GM23338 (cell line): ENCODE measurements around the gene TMEM63B. TPM values are rescaled to one million over a fixed set of nuclear protein-coding genes. Genes with fewer than 3 reads are reported as not detected.

ENCODE experiments used
- ATAC-seq: fragments of 200-7000 bp; cut with Tn5 transposase; 3 replicates; pipeline ENCODE4 v1.9.1; 2020
- DNase-seq: peaks from one replicate; pipeline ENCODE4 v3.0.0-alpha.2; 2015; ENCODE audit warnings: low spot score
- H2AFZ ChIP-seq: fragments of 200-600 bp; sonication (generic); 2 replicates; pipeline ENCODE4 v1.8.0; 2016; ENCODE audit warnings: antibody characterized with exemption, mild to moderate bottlenecking, moderate library complexity
- H3F3A ChIP-seq: fragments of 200-600 bp; sonication (generic); replicated peaks from 2 replicates; pipeline ENCODE4 v1.8.0; 2017; ENCODE audit warnings: antibody characterized with exemption, mixed run types, low read depth
- H3K27ac ChIP-seq: fragments of 200-600 bp; sonication (generic); 2 replicates; pipeline ENCODE4 v1.6.1; 2016; ENCODE audit warnings: low read depth
- H3K27me3 ChIP-seq: fragments of 200-600 bp; sonication (generic); 2 replicates; pipeline ENCODE4 v1.8.0; 2016; ENCODE audit warnings: mild to moderate bottlenecking, mixed run types, moderate library complexity; ENCODE audit not compliant: insufficient read depth
- H3K36me3 ChIP-seq: fragments of 200-600 bp; sonication (generic); 2 replicates; pipeline ENCODE4 v1.8.0; 2016; ENCODE audit warnings: mild to moderate bottlenecking; ENCODE audit not compliant: insufficient read depth
- H3K4me1 ChIP-seq: fragments of 200-600 bp; sonication (generic); 2 replicates; pipeline ENCODE4 v1.8.0; 2016; ENCODE audit warnings: mild to moderate bottlenecking, moderate library complexity; ENCODE audit not compliant: insufficient read depth
- H3K4me2 ChIP-seq: fragments of 200-600 bp; sonication (generic); 2 replicates; pipeline ENCODE4 v1.7.1; 2017; ENCODE audit warnings: mixed run types
- H3K4me3 ChIP-seq: fragments of 200-600 bp; sonication (generic); 2 replicates; pipeline ENCODE4 v1.6.1; 2016; ENCODE audit warnings: mixed run types
- H3K79me2 ChIP-seq: fragments of 200-600 bp; sonication (generic); replicated peaks from 2 replicates; pipeline ENCODE4 v1.8.0; 2017; ENCODE audit warnings: mild to moderate bottlenecking; ENCODE audit not compliant: insufficient read depth
- H3K9me2 ChIP-seq: fragments of 200-600 bp; sonication (generic); 2 replicates; pipeline ENCODE4 v1.8.0; 2017; ENCODE audit not compliant: insufficient read depth
- H4K20me1 ChIP-seq: fragments of 200-600 bp; sonication (generic); replicated peaks from 2 replicates; pipeline ENCODE4 v1.8.0; 2017; ENCODE audit warnings: mild to moderate bottlenecking; ENCODE audit not compliant: insufficient read depth
- H3K27ac Mint-ChIP-seq: 2 replicates; pipeline ENCODE4 v1.8.0; 2020; ENCODE audit warnings: inconsistent platforms, mild to moderate bottlenecking, moderate library complexity, mixed read lengths
- H3K27me3 Mint-ChIP-seq: 3 replicates; pipeline ENCODE4 v1.8.0; 2022; ENCODE audit warnings: low read depth, mild to moderate bottlenecking, moderate library complexity, mixed read lengths, inconsistent platforms; ENCODE audit not compliant: insufficient read depth, poor library complexity
- H3K36me3 Mint-ChIP-seq: 3 replicates; pipeline ENCODE4 v1.8.0; 2021; ENCODE audit warnings: low read depth, mild to moderate bottlenecking, inconsistent platforms, moderate library complexity, mixed read lengths
- H3K4me1 Mint-ChIP-seq: 3 replicates; pipeline ENCODE4 v1.8.0; 2020; ENCODE audit warnings: mild to moderate bottlenecking, inconsistent platforms, mixed read lengths
- H3K4me3 Mint-ChIP-seq: 3 replicates; pipeline ENCODE4 v1.8.0; 2021; ENCODE audit warnings: moderate library complexity, mild to moderate bottlenecking, inconsistent platforms, mixed read lengths
- H3K9me3 Mint-ChIP-seq: 3 replicates; pipeline ENCODE4 v1.8.0; 2020; ENCODE audit warnings: moderate library complexity, mild to moderate bottlenecking, inconsistent platforms, mixed read lengths
- CREB1 ChIP-seq: fragments of 250-450 bp; sonication (Bioruptor Pico); IDR thresholded peaks from 2 replicates; pipeline ENCODE4 v1.5.0; 2020; ENCODE audit warnings: low read depth, mild to moderate bottlenecking, moderate library complexity
- CTCF ChIP-seq, 2 experiments: fragments of 200-600 bp in 1 of 2; sonication (generic) in 1 of 2; conservative IDR thresholded peaks; 2 replicates each; pipeline versions ENCODE4 v1.5.1 to v1.6.1; 2016 to 2017; ENCODE audit warnings: antibody characterized with exemption in 2 of 2, low read depth in 2 of 2, mild to moderate bottlenecking in 2 of 2, moderate library complexity in 1 of 2
- ETS1 ChIP-seq: IDR thresholded peaks from 2 replicates; pipeline ENCODE4 v1.6.1; 2016; ENCODE audit warnings: antibody characterized with exemption
- EZH2 ChIP-seq: fragments of 200-600 bp; sonication (generic); IDR thresholded peaks from one replicate; pipeline ENCODE4 v1.8.0; 2017; ENCODE audit warnings: antibody characterized with exemption, mild to moderate bottlenecking, low read depth; ENCODE audit not compliant: unreplicated experiment
- EZH2phosphoT487 ChIP-seq: fragments of 200-600 bp; sonication (generic); IDR thresholded peaks from one replicate; pipeline ENCODE4 v1.8.1; 2018; ENCODE audit warnings: antibody characterized with exemption; ENCODE audit not compliant: unreplicated experiment
- JUNB ChIP-seq: IDR thresholded peaks from one replicate; pipeline ENCODE4 v1.6.1; 2016; ENCODE audit warnings: antibody characterized with exemption; ENCODE audit not compliant: unreplicated experiment
- NANOG ChIP-seq: IDR thresholded peaks from 2 replicates; pipeline ENCODE4 v1.6.1; 2016; ENCODE audit warnings: antibody characterized with exemption, borderline replicate concordance
- POLR2AphosphoS5 ChIP-seq: IDR thresholded peaks from 2 replicates; pipeline ENCODE4 v1.6.1; 2016; ENCODE audit warnings: antibody characterized with exemption, low read depth
- STAT1 ChIP-seq: IDR thresholded peaks from one replicate; pipeline ENCODE4 v1.6.1; 2016; ENCODE audit warnings: antibody characterized with exemption; ENCODE audit not compliant: unreplicated experiment
- ZNF114 ChIP-seq: fragments of 250-450 bp; sonication (Bioruptor Pico); IDR thresholded peaks from 2 replicates; pipeline ENCODE4 v1.5.0; 2020; ENCODE audit warnings: mild to moderate bottlenecking, moderate library complexity
- ZNF331 ChIP-seq: fragments of 250-450 bp; sonication (Bioruptor Pico); IDR thresholded peaks from 2 replicates; pipeline ENCODE4 v1.5.0; 2020; ENCODE audit warnings: low read depth, mild to moderate bottlenecking, moderate library complexity
- ZNF462 ChIP-seq: fragments of 250-450 bp; sonication (Bioruptor Pico); IDR thresholded peaks from 2 replicates; pipeline ENCODE4 v1.5.0; 2020; ENCODE audit warnings: mild to moderate bottlenecking, moderate library complexity
- polyA plus RNA-seq: library from polyadenylated mRNA; unstranded; fragments of >200 nt; fragmentation: Nextera tagmentation; extraction: Ambion mirVana; gene quantifications from 2 replicates; pipeline ENCODE4 v1.2.1, GENCODE V29; 2016
- total RNA-seq: library from RNA; depleted of rRNA; stranded (reverse); fragments of >200 nt; shearing (Covaris generic); gene quantifications from 2 replicates; pipeline ENCODE4 v1.2.3, GENCODE V29; 2014
- TF ChIP-seq, protein P1 (sequence below): IDR thresholded peaks from one replicate; pipeline ENCODE4 v1.6.1; 2018; ENCODE audit warnings: antibody characterized with exemption; ENCODE audit not compliant: unreplicated experiment

Gene TMEM63B
- total and polyA plus RNA-seq, 2 experiments from 2014 or later: 10.1 to 36.0 TPM

DNA sequence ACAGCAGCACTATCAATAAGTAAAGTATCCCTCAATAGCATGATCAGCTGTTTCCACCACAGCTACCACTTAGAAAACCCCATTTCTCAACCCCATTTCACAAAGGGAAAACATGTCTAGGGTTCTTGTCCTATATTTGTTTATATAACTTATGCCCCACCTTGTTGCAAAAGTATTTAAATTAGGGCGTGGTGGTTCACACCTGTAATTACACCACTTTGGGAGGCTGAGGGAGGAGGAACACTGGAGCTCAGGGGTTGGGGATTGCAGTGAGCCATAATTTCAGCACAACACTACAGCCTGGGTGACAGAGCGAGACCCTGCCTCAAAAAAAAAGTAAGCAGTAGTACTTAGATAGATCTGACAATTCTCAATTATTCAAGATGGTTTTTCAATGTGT, 3.8 kb upstream of the TMEM63B start:
- ATAC-seq: no peak
- H3K9me2 ChIP-seq: no peaks in the 10 kb centered on the region
- H4K20me1 ChIP-seq: peaks cover 76% of the 10 kb centered on the region
- H3K4me1 Mint-ChIP-seq: peaks cover 63% of the 10 kb centered on the region
- no peak overlapping the region for H3K27ac ChIP-seq
- H3K4me1 ChIP-seq: peaks cover 70% of the 10 kb centered on the region
- peaks cover 88% of the 10 kb centered on the region for H3K79me2 ChIP-seq
- no peak for DNase-seq
- H3K9me3 Mint-ChIP-seq: no peaks in the 10 kb centered on the region
- H3F3A ChIP-seq: no peaks in the 10 kb centered on the region
- peaks cover 9% of the 10 kb centered on the region; the same call in 2 of the 3 replicates for H3K36me3 Mint-ChIP-seq
- no peaks in the 10 kb centered on the region for H3K36me3 ChIP-seq
- no peaks in the 10 kb centered on the region for H3K27me3 ChIP-seq
- no peak overlapping the region; the same call in 2 of the 3 replicates for H3K4me3 Mint-ChIP-seq
- no peak overlapping the region for H3K4me2 ChIP-seq
- H3K27me3 Mint-ChIP-seq: peaks cover 12% of the 10 kb centered on the region
- H3K4me3 ChIP-seq: no peak overlapping the region
- no peak overlapping the region for H3K27ac Mint-ChIP-seq
- TF ChIP-seq EZH2 (no peak), STAT1 (no peak), CTCF (conservative IDR thresholded peaks at IDR 0.05; ENCODE audit: low read depth in 2 of 2) (no peak), NANOG (no peak), ZNF331 (no peak), POLR2AphosphoS5 (no peak), ZNF462 (no peak), ETS1 (no peak), CREB1 (CRISPR knock-in tag) (no peak), EZH2phosphoT487 (no peak), ZNF114 (no peak), JUNB (no peak)
- TF ChIP-seq, protein P1, sequence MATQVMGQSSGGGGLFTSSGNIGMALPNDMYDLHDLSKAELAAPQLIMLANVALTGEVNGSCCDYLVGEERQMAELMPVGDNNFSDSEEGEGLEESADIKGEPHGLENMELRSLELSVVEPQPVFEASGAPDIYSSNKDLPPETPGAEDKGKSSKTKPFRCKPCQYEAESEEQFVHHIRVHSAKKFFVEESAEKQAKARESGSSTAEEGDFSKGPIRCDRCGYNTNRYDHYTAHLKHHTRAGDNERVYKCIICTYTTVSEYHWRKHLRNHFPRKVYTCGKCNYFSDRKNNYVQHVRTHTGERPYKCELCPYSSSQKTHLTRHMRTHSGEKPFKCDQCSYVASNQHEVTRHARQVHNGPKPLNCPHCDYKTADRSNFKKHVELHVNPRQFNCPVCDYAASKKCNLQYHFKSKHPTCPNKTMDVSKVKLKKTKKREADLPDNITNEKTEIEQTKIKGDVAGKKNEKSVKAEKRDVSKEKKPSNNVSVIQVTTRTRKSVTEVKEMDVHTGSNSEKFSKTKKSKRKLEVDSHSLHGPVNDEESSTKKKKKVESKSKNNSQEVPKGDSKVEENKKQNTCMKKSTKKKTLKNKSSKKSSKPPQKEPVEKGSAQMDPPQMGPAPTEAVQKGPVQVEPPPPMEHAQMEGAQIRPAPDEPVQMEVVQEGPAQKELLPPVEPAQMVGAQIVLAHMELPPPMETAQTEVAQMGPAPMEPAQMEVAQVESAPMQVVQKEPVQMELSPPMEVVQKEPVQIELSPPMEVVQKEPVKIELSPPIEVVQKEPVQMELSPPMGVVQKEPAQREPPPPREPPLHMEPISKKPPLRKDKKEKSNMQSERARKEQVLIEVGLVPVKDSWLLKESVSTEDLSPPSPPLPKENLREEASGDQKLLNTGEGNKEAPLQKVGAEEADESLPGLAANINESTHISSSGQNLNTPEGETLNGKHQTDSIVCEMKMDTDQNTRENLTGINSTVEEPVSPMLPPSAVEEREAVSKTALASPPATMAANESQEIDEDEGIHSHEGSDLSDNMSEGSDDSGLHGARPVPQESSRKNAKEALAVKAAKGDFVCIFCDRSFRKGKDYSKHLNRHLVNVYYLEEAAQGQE: no peak
- no peak overlapping the region for H2AFZ ChIP-seq
